Stimulated activated CD4-positive, alpha-beta T cell treated with anti-CD3 and anti-CD28 coated beads, Interleukin-12 subunit alpha, Interleukin-12 subunit beta, amount 100 ng/mL, for 4 hours (primary cell): Measurements from ENCODE around the gene MRPS23.
A peak's percentile ranks its signal among the peaks of the same experiment; 100 is the strongest.

Experiments used
- DNase-seq: peaks from one replicate; pipeline ENCODE4 v3.0.0-alpha.2; 2020

Gene MRPS23

GRCh38 chr17:57849874-57850754 lies at the start of gene MRPS23:
MRPS23 (minus strand) TSS chr17:57850044; CDS start chr17:57850010, 34 bp downstream.
- peak; percentile 93 for DNase-seq

- DNase-seq: no peak
Measured at GRCh38 chr17:57899391-57899790, 49.5 kb upstream of the MRPS23 start.

- DNase-seq: no peak
Measured at GRCh38 chr17:57898487-57899311, 48.9 kb upstream of the MRPS23 start.

GRCh38 chr17:57895382-57896060 lies 45.7 kb upstream of the MRPS23 start:
- no peak for DNase-seq

- DNase-seq: no peak
Measured at GRCh38 chr17:57894848-57895247, 45.0 kb upstream of the MRPS23 start.

- DNase-seq: no peak
Measured at GRCh38 chr17:57892820-57893595, 43.2 kb upstream of the MRPS23 start.

GRCh38 chr17:57892146-57892819 lies 42.4 kb upstream of the MRPS23 start:
- DNase-seq: peak; percentile 79

GRCh38 chr17:57890857-57891232 lies 41.0 kb upstream of the MRPS23 start:
- DNase-seq: no peak

GRCh38 chr17:57889892-57890856 lies 40.3 kb upstream of the MRPS23 start:
- DNase-seq: no peak

GRCh38 chr17:57889252-57889651 lies 39.4 kb upstream of the MRPS23 start:
- DNase-seq: no peak

- no peak for DNase-seq
Measured at GRCh38 chr17:57888311-57889216, 38.7 kb upstream of the MRPS23 start.

- DNase-seq: no peak
Measured at GRCh38 chr17:57887161-57887560, 37.3 kb upstream of the MRPS23 start.

GRCh38 chr17:57886020-57886419 lies 36.2 kb upstream of the MRPS23 start:
- DNase-seq: no peak

GRCh38 chr17:57885148-57885915 lies 35.5 kb upstream of the MRPS23 start:
- DNase-seq: no peak

- DNase-seq: no peak
Measured at GRCh38 chr17:57881783-57882351, 32.0 kb upstream of the MRPS23 start.

- DNase-seq: no peak
Measured at GRCh38 chr17:57881143-57881542, 31.3 kb upstream of the MRPS23 start.

GRCh38 chr17:57880086-57880456 lies 30.2 kb upstream of the MRPS23 start:
- peak; percentile 22 for DNase-seq

- DNase-seq: no peak
Measured at GRCh38 chr17:57879437-57880085, 29.7 kb upstream of the MRPS23 start.
